ENCODE data around the gene PRADC1.

The PRADC1 gene

DNA sequence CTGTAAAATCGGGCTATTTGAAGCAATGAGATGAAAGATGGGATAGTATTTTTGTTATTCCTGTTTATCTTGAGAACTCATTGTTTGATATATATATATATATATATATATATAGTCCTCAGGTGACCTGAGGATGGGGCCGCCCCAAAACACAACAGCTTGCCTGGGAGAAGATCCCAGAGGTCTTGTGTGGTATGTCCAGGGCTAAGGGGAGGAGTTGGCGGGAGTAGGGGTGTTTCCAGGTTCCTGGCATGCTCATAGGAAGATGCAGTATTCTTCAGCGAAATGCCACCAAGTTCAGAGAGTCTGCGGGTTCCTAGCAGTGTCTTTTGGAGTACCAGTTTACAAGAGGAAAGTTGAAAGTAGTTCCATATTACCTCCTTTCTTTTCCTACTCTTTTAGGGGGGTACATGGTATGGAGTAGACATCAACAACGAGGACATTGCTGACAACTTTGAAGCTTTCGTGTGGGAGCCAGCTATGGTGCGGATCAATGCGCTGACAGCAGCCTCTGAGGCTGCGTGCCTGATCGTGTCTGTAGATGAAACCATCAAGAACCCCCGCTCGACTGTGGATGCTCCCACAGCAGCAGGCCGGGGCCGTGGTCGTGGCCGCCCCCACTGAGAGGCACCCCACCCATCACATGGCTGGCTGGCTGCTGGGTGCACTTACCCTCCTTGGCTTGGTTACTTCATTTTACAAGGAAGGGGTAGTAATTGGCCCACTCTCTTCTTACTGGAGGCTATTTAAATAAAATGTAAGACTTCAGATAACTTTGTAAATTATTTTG lies 19.4 kb upstream of the PRADC1 start:
- WGBS (ENCODE audit: extremely low coverage, insufficient coverage, insufficient read length) = no CpG with 5 or more reads among the region's 17 CpGs
- peaks cover 46 to 66% of the 10 kb centered on the region in 2 experiments for H3K36me3 ChIP-seq (ENCODE audit: control insufficient read depth in 1 of 2, insufficient read depth in 2 of 2, low read length in 2 of 2)

DNA sequence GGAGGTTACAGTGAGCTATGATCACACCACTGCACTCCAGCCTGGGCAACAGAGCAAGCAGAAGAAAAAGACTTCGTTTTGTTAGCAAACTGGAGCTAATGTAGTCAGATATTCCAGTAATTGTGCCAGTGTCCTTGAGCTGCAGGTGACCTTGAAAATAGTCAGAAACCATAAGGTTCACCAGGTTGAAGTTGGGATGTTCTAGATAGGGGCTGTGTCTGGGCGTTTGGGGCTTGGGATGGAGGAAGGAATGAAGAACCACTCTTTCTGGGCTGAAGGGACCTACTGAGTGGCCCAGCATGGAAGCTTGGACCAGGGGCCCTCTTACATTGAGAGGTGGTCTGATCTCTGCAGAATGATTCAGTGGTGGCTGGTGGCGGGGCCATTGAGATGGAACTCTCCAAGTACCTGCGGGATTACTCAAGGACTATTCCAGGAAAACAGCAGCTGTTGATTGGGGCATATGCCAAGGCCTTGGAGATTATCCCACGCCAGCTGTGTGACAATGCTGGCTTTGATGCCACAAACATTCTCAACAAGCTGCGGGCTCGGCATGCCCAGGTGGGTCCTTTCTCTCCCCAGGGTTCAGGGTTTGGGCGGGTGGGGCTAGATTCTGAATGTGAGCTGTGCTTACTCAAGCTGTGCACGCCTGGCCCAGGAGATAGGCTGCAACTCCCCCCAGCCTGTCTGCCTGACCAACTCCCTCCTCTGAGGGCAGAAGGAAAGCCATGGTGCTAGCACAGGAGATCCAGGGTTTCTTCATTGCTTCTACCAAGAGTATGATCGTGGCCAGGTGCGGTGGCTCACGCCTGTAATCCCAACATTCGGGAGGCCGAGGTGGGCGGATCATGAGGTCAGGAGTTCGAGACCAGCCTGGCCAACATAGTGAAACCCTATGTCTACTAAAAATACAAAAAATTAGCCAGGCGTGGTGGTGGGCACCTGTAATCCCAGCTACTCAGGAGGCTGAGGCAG lies 18.1 kb upstream of the PRADC1 start:
- Histone ChIP-seq H2BK5ac (ENCODE audit: low read depth, low read length, poor library complexity) (no peak overlapping the region), H3K9me3 (ENCODE audit: insufficient read depth, low read depth, low read length) (no peaks in the 10 kb centered on the region), H3K4me1 (ENCODE audit: control insufficient read depth in 1 of 2, insufficient read depth in 2 of 2, low read length in 2 of 2) (no peaks in the 10 kb centered on the region), H4K12ac (ENCODE audit: low read depth, low read length) (no peak overlapping the region), H2AK5ac (ENCODE audit: low read length) (no peak overlapping the region), H3K4me3 (ENCODE audit: low read depth, low read length) (no peak overlapping the region), H3K23ac (ENCODE audit: low read length) (no peak overlapping the region), H2BK12ac (ENCODE audit: low read length) (no peak overlapping the region), H3K4me2 (ENCODE audit: low read length) (no peak overlapping the region), H3K9ac (ENCODE audit: low read length) (no peak overlapping the region), H3K14ac (ENCODE audit: low read length) (no peak overlapping the region), H2BK120ac (ENCODE audit: insufficient read depth, low read length, poor library complexity) (no peak overlapping the region), H3K79me2 (ENCODE audit: control insufficient read depth, insufficient read depth, low read length, poor library complexity) (no peaks in the 10 kb centered on the region), H2AFZ (ENCODE audit: insufficient read depth, low read length, poor library complexity) (no peak overlapping the region), H3K27me3 (ENCODE audit: insufficient read depth, low read length) (no peaks in the 10 kb centered on the region), H3K36me3 (ENCODE audit: control insufficient read depth in 1 of 2, insufficient read depth in 2 of 2, low read length in 2 of 2) (peaks cover 49 to 76% of the 10 kb centered on the region in 2 experiments), H3K18ac (ENCODE audit: low read length) (no peak overlapping the region), H3K79me1 (ENCODE audit: low read length) (no peaks in the 10 kb centered on the region), H4K8ac (ENCODE audit: low read depth, low read length) (no peak overlapping the region), H4K91ac (ENCODE audit: low read depth, low read length) (no peak overlapping the region), H3K4ac (ENCODE audit: low read depth, low read length) (no peak overlapping the region), H3K27ac (ENCODE audit: low read depth, low read length) (no peak overlapping the region)
- no peak for DNase-seq
- WGBS (ENCODE audit: extremely low coverage, insufficient coverage, insufficient read length) = no CpG with 5 or more reads among the region's 17 CpGs

More for the DNA sequence above, 19.4 kb upstream of the PRADC1 start:
- Histone ChIP-seq H4K91ac (ENCODE audit: low read depth, low read length) (no peak overlapping the region), H2BK120ac (ENCODE audit: insufficient read depth, low read length, poor library complexity) (no peak overlapping the region), H3K27ac (ENCODE audit: low read depth, low read length) (no peak overlapping the region), H2AK5ac (ENCODE audit: low read length) (no peak overlapping the region), H3K23ac (ENCODE audit: low read length) (no peak overlapping the region), H3K18ac (ENCODE audit: low read length) (no peak overlapping the region), H2AFZ (ENCODE audit: insufficient read depth, low read length, poor library complexity) (no peak overlapping the region), H3K4me3 (ENCODE audit: low read depth, low read length) (no peak overlapping the region), H3K4me2 (ENCODE audit: low read length) (no peak overlapping the region), H3K79me2 (ENCODE audit: control insufficient read depth, insufficient read depth, low read length, poor library complexity) (no peaks in the 10 kb centered on the region), H3K9ac (ENCODE audit: low read length) (no peak overlapping the region), H3K9me3 (ENCODE audit: insufficient read depth, low read depth, low read length) (no peaks in the 10 kb centered on the region), H3K27me3 (ENCODE audit: insufficient read depth, low read length) (no peaks in the 10 kb centered on the region), H2BK12ac (ENCODE audit: low read length) (no peak overlapping the region), H3K79me1 (ENCODE audit: low read length) (no peaks in the 10 kb centered on the region), H2BK5ac (ENCODE audit: low read depth, low read length, poor library complexity) (no peak overlapping the region), H4K8ac (ENCODE audit: low read depth, low read length) (no peak overlapping the region), H3K4me1 (ENCODE audit: control insufficient read depth in 1 of 2, insufficient read depth in 2 of 2, low read length in 2 of 2) (no peaks in the 10 kb centered on the region), H4K12ac (ENCODE audit: low read depth, low read length) (no peak overlapping the region), H3K4ac (ENCODE audit: low read depth, low read length) (no peak overlapping the region), H3K14ac (ENCODE audit: low read length) (no peak overlapping the region)
- DNase-seq = no peak

DNA sequence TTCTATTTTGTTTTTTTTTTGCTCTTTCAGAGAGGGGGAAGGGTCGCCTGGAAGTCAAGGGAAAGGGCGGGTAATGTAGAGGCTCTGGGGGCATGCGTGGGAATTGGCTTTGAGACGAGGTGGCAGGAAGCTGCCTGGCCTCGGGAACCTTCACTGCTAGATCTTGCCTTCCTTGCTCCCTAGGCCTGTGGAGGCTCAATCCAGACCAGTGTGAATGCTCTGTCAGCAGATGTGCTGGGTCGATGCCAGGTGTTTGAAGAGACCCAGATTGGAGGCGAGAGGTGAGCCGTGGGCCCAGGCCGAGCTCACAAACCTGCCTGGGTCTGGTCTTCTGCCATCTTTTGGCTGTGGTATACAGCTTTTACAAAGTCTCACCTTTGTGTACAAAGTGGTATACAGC lies 16.6 kb upstream of the PRADC1 start:
- no peak overlapping the region for H4K8ac ChIP-seq (ENCODE audit: low read depth, low read length)
- H3K18ac ChIP-seq (ENCODE audit: low read length) = no peak overlapping the region
- H3K4me1 ChIP-seq (ENCODE audit: control insufficient read depth in 1 of 2, insufficient read depth in 2 of 2, low read length in 2 of 2) = no peaks in the 10 kb centered on the region
- no peak overlapping the region for H3K4me2 ChIP-seq (ENCODE audit: low read length)
- no peak overlapping the region for H2AK5ac ChIP-seq (ENCODE audit: low read length)
- no peak overlapping the region for H3K14ac ChIP-seq (ENCODE audit: low read length)
- H2BK12ac ChIP-seq (ENCODE audit: low read length) = no peak overlapping the region
- no CpG with 5 or more reads among the region's 9 CpGs for whole genome bisulfite sequencing (ENCODE audit: extremely low coverage, insufficient coverage, insufficient read length)
- H2BK120ac ChIP-seq (ENCODE audit: insufficient read depth, low read length, poor library complexity) = no peak overlapping the region
- H3K9me3 ChIP-seq (ENCODE audit: insufficient read depth, low read depth, low read length) = no peaks in the 10 kb centered on the region
- no peaks in the 10 kb centered on the region for H3K27me3 ChIP-seq (ENCODE audit: insufficient read depth, low read length)
- H3K79me1 ChIP-seq (ENCODE audit: low read length) = no peaks in the 10 kb centered on the region
- no peak overlapping the region for H2AFZ ChIP-seq (ENCODE audit: insufficient read depth, low read length, poor library complexity)
- no peak overlapping the region for H3K4me3 ChIP-seq (ENCODE audit: low read depth, low read length)
- H3K23ac ChIP-seq (ENCODE audit: low read length) = no peak overlapping the region
- no peak for DNase-seq
- H3K4ac ChIP-seq (ENCODE audit: low read depth, low read length) = no peak overlapping the region
- no peaks in the 10 kb centered on the region for H3K79me2 ChIP-seq (ENCODE audit: control insufficient read depth, insufficient read depth, low read length, poor library complexity)
- no peak overlapping the region for H2BK5ac ChIP-seq (ENCODE audit: low read depth, low read length, poor library complexity)
- peaks cover 49 to 83% of the 10 kb centered on the region in 2 experiments for H3K36me3 ChIP-seq (ENCODE audit: control insufficient read depth in 1 of 2, insufficient read depth in 2 of 2, low read length in 2 of 2)
- no peak overlapping the region for H3K9ac ChIP-seq (ENCODE audit: low read length)
- no peak overlapping the region for H4K12ac ChIP-seq (ENCODE audit: low read depth, low read length)
- H3K27ac ChIP-seq (ENCODE audit: low read depth, low read length) = no peak overlapping the region
- H4K91ac ChIP-seq (ENCODE audit: low read depth, low read length) = no peak overlapping the region

DNA sequence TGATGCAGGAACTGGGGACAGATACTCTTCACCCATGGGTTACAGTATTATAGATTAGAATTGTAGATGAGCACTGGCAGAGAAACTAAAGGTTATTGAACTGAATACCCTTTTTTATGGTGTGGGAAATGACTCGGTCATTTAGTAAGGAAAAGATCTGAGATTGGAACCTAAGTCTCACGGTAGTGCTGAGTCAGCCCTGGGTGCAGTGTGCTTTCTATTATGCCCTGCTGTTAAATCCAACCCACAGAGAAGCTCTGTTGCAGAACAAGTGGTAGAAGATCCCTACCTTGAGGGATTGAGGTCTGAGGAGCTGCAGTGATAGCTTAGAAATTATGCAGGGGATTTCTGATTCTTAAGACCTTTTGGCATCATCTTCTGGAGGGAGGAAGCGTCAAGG lies 13.8 kb upstream of the PRADC1 start:
- Histone ChIP-seq H2BK5ac (ENCODE audit: low read depth, low read length, poor library complexity) (no peak overlapping the region), H3K4ac (ENCODE audit: low read depth, low read length) (no peak overlapping the region), H3K9ac (ENCODE audit: low read length) (no peak overlapping the region), H3K18ac (ENCODE audit: low read length) (no peak overlapping the region), H3K27ac (ENCODE audit: low read depth, low read length) (no peak overlapping the region), H3K4me1 (ENCODE audit: control insufficient read depth in 1 of 2, insufficient read depth in 2 of 2, low read length in 2 of 2) (peaks cover 0 to 4% of the 10 kb centered on the region in 2 experiments), H4K8ac (ENCODE audit: low read depth, low read length) (no peak overlapping the region), H3K4me3 (ENCODE audit: low read depth, low read length) (no peak overlapping the region), H3K79me2 (ENCODE audit: control insufficient read depth, insufficient read depth, low read length, poor library complexity) (no peaks in the 10 kb centered on the region), H3K27me3 (ENCODE audit: insufficient read depth, low read length) (no peaks in the 10 kb centered on the region), H3K9me3 (ENCODE audit: insufficient read depth, low read depth, low read length) (no peaks in the 10 kb centered on the region), H2BK120ac (ENCODE audit: insufficient read depth, low read length, poor library complexity) (no peak overlapping the region), H2AK5ac (ENCODE audit: low read length) (no peak overlapping the region), H3K36me3 (ENCODE audit: control insufficient read depth in 1 of 2, insufficient read depth in 2 of 2, low read length in 2 of 2) (peaks cover 41 to 68% of the 10 kb centered on the region in 2 experiments), H2BK12ac (ENCODE audit: low read length) (no peak overlapping the region), H3K23ac (ENCODE audit: low read length) (no peak overlapping the region), H2AFZ (ENCODE audit: insufficient read depth, low read length, poor library complexity) (no peak overlapping the region), H3K4me2 (ENCODE audit: low read length) (no peak overlapping the region), H3K79me1 (ENCODE audit: low read length) (no peaks in the 10 kb centered on the region), H4K91ac (ENCODE audit: low read depth, low read length) (no peak overlapping the region), H4K12ac (ENCODE audit: low read depth, low read length) (no peak overlapping the region), H3K14ac (ENCODE audit: low read length) (no peak overlapping the region)
- WGBS (ENCODE audit: extremely low coverage, insufficient coverage, insufficient read length) = no CpG with 5 or more reads among the region's 3 CpGs
- no peak for DNase-seq
